K562 (cell line): ENCODE data around the gene SLC35F4. TPM values are rescaled to one million over a fixed set of nuclear protein-coding genes. Genes with fewer than 3 reads are reported as not detected.

Experiments
- ATAC-seq: fragments of 200-7000 bp; cut with Tn5 transposase; 3 replicates; pipeline ENCODE4 v1.9.1; 2020; ENCODE audit warnings: moderate library complexity
- BruUV-seq: library from RNA; stranded (reverse); fragments of 400-500 nt; replicated peaks from 2 replicates; lab custom pipeline; 2021; lab: Mats Ljungman, UMichigan
- CTCF ChIA-PET: fragments of 300-600 bp; formaldehyde crosslinking; extraction: SDS; loops from one replicate; lab custom pipeline; 2021; ENCODE audit warnings: low intra/inter-chr PET ratio; lab: Yijun Ruan, JAX
- POLR2A ChIA-PET: fragments of 300-600, 350-650 bp; sonication (Branson Sonifier 250); formaldehyde crosslinking; extraction: SDS; loops from one replicate; lab custom pipeline; 2021; ENCODE audit warnings: antibody characterized with exemption, inconsistent platforms; lab: Yijun Ruan, JAX
- DNase-seq, 4 experiments: peaks; one replicate each; pipeline versions ENCODE4 v3.0.0 to v3.0.0-alpha.2; 2011 to 2018; ENCODE audit warnings: low spot score in 3 of 4, mixed read lengths in 3 of 4; ENCODE audit errors: extremely low read depth in 1 of 4
- FAIRE-seq: peaks from 2 replicates; lab custom pipeline; 2011; peaks lifted over from hg19 to GRCh38; lab: Jason Lieb, UNC
- H2AFZ ChIP-seq: 2 replicates; pipeline ENCODE4 v1.6.0; 2011; ENCODE audit warnings: low read depth, low read length, control low read depth, inconsistent platforms
- H3K27ac ChIP-seq: fragments of 200-600 bp; 3 replicates; pipeline ENCODE4 v1.8.0; 2011; ENCODE audit warnings: low read depth, mild to moderate bottlenecking, control low read depth, inconsistent platforms, low read length, moderate library complexity, mixed read lengths; ENCODE audit errors: extremely low read depth
- H3K27me3 ChIP-seq, 2 experiments: fragments of 300-600 bp in 1 of 2; 2 replicates in 1 of 2; 3 replicates in 1 of 2; pipeline versions ENCODE4 v1.6.0 to v1.8.0; 2011; ENCODE audit warnings: inconsistent platforms in 2 of 2, low read length in 2 of 2, mild to moderate bottlenecking in 1 of 2, mixed read lengths in 1 of 2, moderate library complexity in 1 of 2; ENCODE audit not compliant: control insufficient read depth in 2 of 2, insufficient read depth in 2 of 2
- H3K36me3 ChIP-seq: fragments of 300-600 bp; 3 replicates; pipeline ENCODE4 v1.8.0; 2011; ENCODE audit warnings: mild to moderate bottlenecking, low read length, inconsistent platforms; ENCODE audit not compliant: control insufficient read depth, insufficient read depth
- H3K4me1 ChIP-seq, 2 experiments: fragments of 200-600 bp in 1 of 2; replicated peaks in 1 of 2; 2 replicates in 1 of 2; 3 replicates in 1 of 2; pipeline versions ENCODE4 v1.5.1 to v1.8.0; 2011; ENCODE audit warnings: inconsistent platforms in 2 of 2, low read length in 2 of 2, mild to moderate bottlenecking in 1 of 2, mixed read lengths in 1 of 2, moderate library complexity in 1 of 2; ENCODE audit not compliant: control insufficient read depth in 2 of 2, insufficient read depth in 2 of 2
- H3K4me2 ChIP-seq: 2 replicates; pipeline ENCODE4 v1.6.1; 2011; ENCODE audit warnings: low read length, control low read depth, inconsistent platforms, mixed read lengths; ENCODE audit not compliant: insufficient read depth
- H3K4me3 ChIP-seq: fragments of 200-600 bp; sonication (generic), shearing (Covaris generic); 2 replicates; pipeline ENCODE4 v1.5.1; 2016; ENCODE audit warnings: control low read depth, inconsistent platforms
- H3K79me2 ChIP-seq: fragments of 200-600 bp; 3 replicates; pipeline ENCODE4 v1.8.0; 2011; ENCODE audit warnings: low read length, inconsistent platforms; ENCODE audit not compliant: control insufficient read depth, insufficient read depth
- H3K9ac ChIP-seq, 2 experiments: 2 replicates each; pipeline versions ENCODE4 v1.6.0 to v1.6.1; 2011; ENCODE audit warnings: low read depth in 2 of 2, low read length in 2 of 2, control low read depth in 1 of 2, inconsistent platforms in 1 of 2, mild to moderate bottlenecking in 1 of 2, mixed read lengths in 1 of 2; ENCODE audit not compliant: insufficient read depth in 1 of 2
- H3K9me1 ChIP-seq: one replicate; pipeline ENCODE4 v1.6.0; 2011; ENCODE audit warnings: inconsistent platforms, mild to moderate bottlenecking, low read length, moderate library complexity; ENCODE audit not compliant: control insufficient read depth, insufficient read depth
- H3K9me3 ChIP-seq: replicated peaks from 2 replicates; pipeline ENCODE4 v1.5.1; 2011; ENCODE audit warnings: low read depth, low read length, inconsistent platforms; ENCODE audit not compliant: control insufficient read depth, insufficient read depth
- H4K20me1 ChIP-seq: replicated peaks from 2 replicates; pipeline ENCODE4 v1.6.1; 2011; ENCODE audit warnings: low read length, inconsistent platforms, mixed read lengths; ENCODE audit not compliant: control insufficient read depth, insufficient read depth
- FOXJ3 ChIP-seq: sonication (generic); formaldehyde crosslinking; IDR thresholded peaks from 2 replicates; pipeline ENCODE4 v1.4.0; 2020; ENCODE audit warnings: mild to moderate bottlenecking, missing genetic modification reagents
- RBM17 ChIP-seq: fragments of 200-400 bp; formaldehyde crosslinking; IDR thresholded peaks from 2 replicates; pipeline ENCODE4 v1.6.1; 2017; ENCODE audit warnings: low read depth, mild to moderate bottlenecking, low read length, borderline replicate concordance
- SMARCA5 ChIP-seq: fragments of 450-650 bp; IDR thresholded peaks from 2 replicates; pipeline ENCODE4 v1.6.1; 2016
- ZNF124 ChIP-seq: sonication (generic); formaldehyde crosslinking; IDR thresholded peaks from 2 replicates; pipeline ENCODE4 v1.8.1; 2022; ENCODE audit warnings: missing genetic modification reagents
- WGBS: fragments of 100-300 bp; shearing (Covaris generic); methylation state at CpG from one replicate; pipeline ENCODE4 v1.1.6; 2016; ENCODE audit warnings: low coverage, mixed read lengths; ENCODE audit not compliant: insufficient coverage; ENCODE audit errors: missing lambda C conversion rate; 5-methylcytosine and 5-hydroxymethylcytosine counted together
- in situ Hi-C: fragments of 300-500 bp; cut with MboI; formaldehyde crosslinking; loops from 4 replicates; pipeline ENCODE4 v1.15.0; 2018; ENCODE audit warnings: inconsistent platforms, mixed read lengths
- intact Hi-C: fragments of 100-400 bp; cut with micrococcal nuclease; formaldehyde crosslinking; loops from 2 replicates; pipeline ENCODE4 v1.14.2; 2022
- polyA plus RNA-seq, 8 experiments: library from polyadenylated mRNA; depleted of rRNA in 4 of 8; stranded (reverse) in 5 of 8; unstranded in 3 of 8; fragments of >200 nt; fragmentation: Nextera tagmentation in 2 of 8; fragmentation: Illumina TruSeq in 1 of 8; extraction: Ambion mirVana in 2 of 8; extraction: Trizol in 1 of 8; gene quantifications; 2 replicates each; pipeline versions ENCODE4 v1.2.1 to v1.2.3, GENCODE V29; 2011 to 2014; ENCODE audit warnings: inconsistent platforms in 1 of 8, missing spikeins in 1 of 8
- total RNA-seq, 7 experiments: library from RNA; depleted of rRNA in 6 of 7; stranded (reverse); fragments of >200 nt in 6 of 7; fragmentation: Illumina TruSeq in 2 of 7; extraction: Trizol in 2 of 7; gene quantifications; 2 replicates each; pipeline versions ENCODE4 v1.2.1 to v1.2.3, GENCODE V29; 2011 to 2021; ENCODE audit warnings: low replicate concordance in 1 of 7

SLC35F4 gene
- total and polyA plus RNA-seq, 9 of the 15 experiments (the other 6 are each of a cell fraction or from before 2014, with no cell fraction given) = 0.01 TPM; not detected in 8

DNA sequence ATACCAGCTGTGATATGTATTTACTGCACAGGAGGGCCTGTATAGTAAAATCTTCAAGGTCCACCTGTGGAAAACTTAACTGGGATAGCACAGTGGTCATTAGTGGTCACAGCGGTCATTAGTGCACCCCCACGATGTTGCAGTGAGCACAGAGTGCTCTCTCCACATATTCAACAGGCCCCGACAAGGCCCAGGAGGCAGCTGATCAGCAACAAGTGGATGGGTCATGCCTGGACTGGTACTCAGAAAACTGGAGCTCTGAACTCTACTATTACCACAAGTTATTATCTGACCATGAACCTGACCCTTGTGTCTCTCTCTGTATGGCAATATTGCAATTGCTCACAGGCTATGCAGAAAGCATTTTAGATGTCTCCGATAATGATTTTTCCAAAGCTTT is 129.5 kb downstream of the SLC35F4 start (continued):
- TF ChIP-seq ZNF124 (no peak), FOXJ3 (CRISPR knock-in tag) (no peak)
- TF ChIP-seq, all 486 proteins: peak for 0

DNA sequence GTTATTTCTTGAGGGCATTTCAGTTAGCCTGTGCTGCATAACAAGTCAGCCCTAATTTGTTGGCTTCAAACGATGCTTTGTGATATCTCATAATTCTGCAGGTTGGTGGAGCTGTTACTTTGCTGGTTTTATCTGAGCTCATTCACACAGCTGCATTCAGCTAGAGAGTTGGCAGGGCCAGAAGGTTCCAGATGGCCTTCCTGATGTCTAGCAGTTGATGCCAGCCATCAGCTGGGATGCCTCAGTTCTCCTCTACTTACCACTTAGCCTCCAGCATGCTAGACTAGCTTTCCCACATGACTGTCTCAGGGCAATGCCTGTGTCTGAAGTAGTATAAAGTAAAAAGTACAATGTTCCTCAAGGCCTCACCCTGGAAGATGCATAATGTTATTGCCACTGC is 130.6 kb downstream of the SLC35F4 start:
- H2AFZ ChIP-seq = no peak overlapping the region
- no peaks in the 10 kb centered on the region for H3K9me3 ChIP-seq
- H3K79me2 ChIP-seq = no peaks in the 10 kb centered on the region
- no peak for DNase-seq
- no peaks in the 10 kb centered on the region for H3K9me1 ChIP-seq
- no peak overlapping the region for H3K4me3 ChIP-seq
- in situ Hi-C loops = no loop called here
- intact Hi-C loops = no loop called here
- WGBS = 0% methylated on average over 1 of the region's 1 CpG
- CTCF ChIA-PET = interaction anchor here (0.7 kb wide), 1 partner anchor 21 kb away, joined by 4 read pairs; no protein-coding TSS in a partner anchor
- no peak for FAIRE-seq
- H3K27me3 ChIP-seq = no peaks in the 10 kb centered on the region
- H3K9ac ChIP-seq = no peak overlapping the region
- H3K4me1 ChIP-seq = no peaks in the 10 kb centered on the region
- TF ChIP-seq RBM17 = no peak
- TF ChIP-seq SMARCA5 = no peak
- H3K27ac ChIP-seq = no peak overlapping the region
- H4K20me1 ChIP-seq = no peaks in the 10 kb centered on the region
- no peak for ATAC-seq
- H3K4me2 ChIP-seq = no peak overlapping the region
- no TSS peak for BruUV-seq
- no peaks in the 10 kb centered on the region for H3K36me3 ChIP-seq
- POLR2A ChIA-PET = no interaction called here
